ENCODE results near the gene NHS. TPM values are rescaled to one million over a fixed set of nuclear protein-coding genes. Genes with fewer than 3 reads are reported as not detected.

Gene NHS
- total RNA-seq, 6 experiments from 2014 or later, result 0.06 to 0.27 (median 0.12) TPM

DNA sequence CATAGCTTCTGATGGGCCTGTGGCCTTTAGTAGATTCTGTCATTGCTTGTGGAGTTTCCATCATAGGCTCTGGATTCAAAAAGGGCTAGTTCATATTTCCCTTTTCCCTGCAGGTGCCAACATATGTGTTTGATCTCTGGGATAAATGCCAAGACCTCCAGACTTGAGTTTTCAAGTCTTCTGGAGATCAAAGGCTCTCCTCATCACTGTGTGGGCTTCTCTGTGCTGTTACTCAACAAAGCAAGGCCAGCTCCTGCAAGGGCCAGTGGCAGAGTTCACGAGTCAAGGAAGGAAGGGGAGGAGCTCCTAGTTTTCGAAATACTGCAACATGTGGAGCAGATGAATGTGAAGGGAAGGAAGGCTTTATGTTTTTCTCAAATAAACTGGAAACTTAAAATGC lies 299.6 kb downstream of the NHS start:
- ATAC-seq (peak in 1 of 4 donors; percentile 25), DNase-seq (no peak)
- Histone ChIP-seq H3K9me3 (no peaks in the 10 kb centered on the region), H3K4me1 (no peaks in the 10 kb centered on the region), H3K27ac (no peak overlapping the region), H3K27me3 (no peaks in the 10 kb centered on the region), H3K4me3 (no peak overlapping the region), H3K36me3 (no peaks in the 10 kb centered on the region)
- no peak for TF ChIP-seq POLR2A (IDR thresholded peaks at IDR 0.05)
- TF ChIP-seq, protein P1, sequence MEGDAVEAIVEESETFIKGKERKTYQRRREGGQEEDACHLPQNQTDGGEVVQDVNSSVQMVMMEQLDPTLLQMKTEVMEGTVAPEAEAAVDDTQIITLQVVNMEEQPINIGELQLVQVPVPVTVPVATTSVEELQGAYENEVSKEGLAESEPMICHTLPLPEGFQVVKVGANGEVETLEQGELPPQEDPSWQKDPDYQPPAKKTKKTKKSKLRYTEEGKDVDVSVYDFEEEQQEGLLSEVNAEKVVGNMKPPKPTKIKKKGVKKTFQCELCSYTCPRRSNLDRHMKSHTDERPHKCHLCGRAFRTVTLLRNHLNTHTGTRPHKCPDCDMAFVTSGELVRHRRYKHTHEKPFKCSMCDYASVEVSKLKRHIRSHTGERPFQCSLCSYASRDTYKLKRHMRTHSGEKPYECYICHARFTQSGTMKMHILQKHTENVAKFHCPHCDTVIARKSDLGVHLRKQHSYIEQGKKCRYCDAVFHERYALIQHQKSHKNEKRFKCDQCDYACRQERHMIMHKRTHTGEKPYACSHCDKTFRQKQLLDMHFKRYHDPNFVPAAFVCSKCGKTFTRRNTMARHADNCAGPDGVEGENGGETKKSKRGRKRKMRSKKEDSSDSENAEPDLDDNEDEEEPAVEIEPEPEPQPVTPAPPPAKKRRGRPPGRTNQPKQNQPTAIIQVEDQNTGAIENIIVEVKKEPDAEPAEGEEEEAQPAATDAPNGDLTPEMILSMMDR (IDR thresholded peaks at IDR 0.05), result no peak
- intact Hi-C loops (cut with DNase I), result no loop called here
- 20% methylated on average over 2 of the region's 2 CpGs for WGBS (ENCODE audit: insufficient coverage, low coverage, low lambda C conversion rate, missing lambda C conversion rate)

DNA sequence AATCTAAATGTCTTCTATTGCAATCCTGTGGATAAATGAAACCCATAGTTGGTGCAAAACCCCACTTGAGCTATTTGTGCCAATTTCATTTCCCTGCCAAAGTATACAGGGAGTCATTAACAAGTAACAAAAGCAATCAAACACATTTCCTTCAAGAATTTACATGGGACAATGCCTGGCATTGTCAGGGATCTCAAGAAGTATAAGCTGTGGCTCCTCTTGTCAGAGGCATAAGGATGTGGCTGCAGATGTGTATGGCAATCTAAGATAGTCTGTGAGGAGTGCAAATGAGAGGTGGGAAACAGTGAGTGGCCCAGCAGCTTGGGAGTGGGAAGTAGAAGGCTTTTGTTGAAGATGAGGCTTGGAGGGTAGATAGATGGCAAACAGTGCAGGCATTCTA lies 304.3 kb downstream of the NHS start:
- Histone ChIP-seq H3K27me3 (no peaks in the 10 kb centered on the region), H3K4me3 (no peak overlapping the region), H3K36me3 (no peaks in the 10 kb centered on the region), H3K27ac (no peak overlapping the region), H3K9me3 (no peaks in the 10 kb centered on the region), H3K4me1 (no peaks in the 10 kb centered on the region)
- no peak for ATAC-seq
- TF ChIP-seq, protein P1 (IDR thresholded peaks at IDR 0.05), result no peak
- TF ChIP-seq POLR2A (IDR thresholded peaks at IDR 0.05), result no peak
- no peak for DNase-seq
- intact Hi-C loops (cut with DNase I), result no loop called here

DNA sequence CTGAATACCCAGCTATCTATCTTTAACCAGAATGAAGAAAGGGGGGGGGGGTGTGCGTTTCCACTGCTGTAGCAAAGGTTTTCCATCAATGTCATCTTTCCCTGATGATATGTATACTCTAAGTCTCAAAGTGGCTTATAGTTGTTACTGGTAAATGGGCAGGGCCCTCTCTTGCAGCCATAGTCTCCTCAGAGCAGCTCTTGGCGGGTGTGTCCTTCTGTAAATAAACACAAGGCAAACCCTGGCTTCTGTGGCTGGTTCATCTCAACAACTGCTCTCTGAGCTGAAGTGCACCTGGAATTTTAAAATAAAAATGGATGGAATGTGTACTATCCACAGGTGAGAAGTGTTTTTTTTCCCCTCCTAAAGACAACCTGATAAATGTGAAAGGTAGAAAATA lies 304.8 kb downstream of the NHS start:
- ATAC-seq (no peak), DNase-seq (no peak)
- H3K9me3 ChIP-seq, result no peaks in the 10 kb centered on the region
- H3K27ac ChIP-seq, result no peak overlapping the region
- no peaks in the 10 kb centered on the region for H3K36me3 ChIP-seq
- WGBS (ENCODE audit: insufficient coverage, low coverage, low lambda C conversion rate, missing lambda C conversion rate), result 31% methylated on average over 2 of the region's 2 CpGs
- no peak for TF ChIP-seq POLR2A (IDR thresholded peaks at IDR 0.05)
- TF ChIP-seq, protein P1 (IDR thresholded peaks at IDR 0.05), result no peak
- H3K4me1 ChIP-seq, result no peaks in the 10 kb centered on the region
- intact Hi-C loops (cut with DNase I), result loop anchor here in 1 of 2 donors (10.0 kb wide), 1 partner anchor 435 kb away; no protein-coding TSS in a partner anchor
- no peak overlapping the region for H3K4me3 ChIP-seq
- no peaks in the 10 kb centered on the region for H3K27me3 ChIP-seq

DNA sequence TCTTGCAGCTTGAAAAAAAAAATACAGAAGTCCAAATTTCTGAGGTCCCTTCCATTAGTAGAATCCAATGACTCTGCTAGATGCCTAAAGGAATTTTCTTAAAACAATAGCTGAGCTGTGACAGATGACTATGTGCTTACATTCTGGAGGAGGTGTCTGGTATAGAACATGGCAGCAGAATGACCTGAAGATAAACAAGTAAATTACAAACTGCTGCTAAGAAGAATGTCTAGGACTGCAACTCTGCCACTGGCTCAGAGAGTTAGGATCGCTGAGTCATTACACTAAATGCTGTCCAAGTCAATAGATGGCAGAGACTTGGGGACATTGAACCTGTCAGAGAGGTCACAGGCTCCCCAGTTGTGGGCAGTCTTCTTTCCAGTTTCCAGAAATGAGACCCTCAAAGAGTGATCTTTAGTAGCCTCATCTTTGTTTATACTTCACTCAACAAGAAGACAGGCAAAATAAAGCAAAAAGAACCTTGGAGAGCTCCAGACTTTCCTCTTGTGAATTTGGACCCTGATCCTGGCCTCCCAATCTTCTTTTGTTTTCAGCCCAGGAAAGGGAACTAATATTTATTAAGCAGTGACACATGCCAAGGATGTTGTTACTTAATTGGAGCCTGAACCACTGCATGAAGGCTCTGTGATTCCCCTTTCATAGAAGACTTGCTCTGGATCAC lies 305.9 kb downstream of the NHS start:
- H3K27ac ChIP-seq, result no peak overlapping the region
- H3K4me3 ChIP-seq, result no peak overlapping the region
- DNase-seq (no peak), ATAC-seq (peak in 1 of 4 donors; percentile 28)
- no peaks in the 10 kb centered on the region for H3K36me3 ChIP-seq
- 57% methylated on average over 1 of the region's 1 CpG for WGBS (ENCODE audit: insufficient coverage, low coverage, low lambda C conversion rate, missing lambda C conversion rate)
- H3K9me3 ChIP-seq, result no peaks in the 10 kb centered on the region
- intact Hi-C loops (cut with DNase I), result loop anchor here in 1 of 2 donors (10.0 kb wide), 1 partner anchor 436 kb away; no protein-coding TSS in a partner anchor
- H3K27me3 ChIP-seq, result no peaks in the 10 kb centered on the region
- H3K4me1 ChIP-seq, result no peaks in the 10 kb centered on the region
- no peak for TF ChIP-seq POLR2A (IDR thresholded peaks at IDR 0.05)
- TF ChIP-seq, protein P1 (IDR thresholded peaks at IDR 0.05), result no peak
